ENCODE results near the gene EZH1. TPM values are rescaled to one million over a fixed set of nuclear protein-coding genes. Genes with fewer than 3 reads are reported as not detected.

EZH1 gene
- polyA plus RNA-seq, 1 experiment = 26.3 TPM

DNA sequence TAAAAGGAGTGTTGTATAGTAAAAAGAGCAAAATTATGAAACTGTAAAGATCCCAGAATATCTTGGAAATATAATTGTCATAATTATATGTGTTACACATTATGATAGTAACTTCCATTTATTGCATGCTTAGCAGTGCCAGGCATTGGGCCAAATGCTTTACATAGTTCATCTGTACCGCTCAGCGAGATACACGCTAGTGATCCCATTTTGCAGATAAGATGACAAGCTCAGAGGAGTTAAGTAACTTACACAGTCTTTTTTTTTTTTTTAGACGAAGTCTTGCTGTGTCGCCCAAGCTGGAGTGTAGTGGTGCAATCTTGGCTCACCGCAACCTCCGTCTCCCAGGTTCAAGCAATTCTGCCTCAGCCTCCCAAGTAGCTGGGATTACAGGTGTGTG is 6.8 kb upstream of the EZH1 start:
- TF ChIP-seq, protein P1, sequence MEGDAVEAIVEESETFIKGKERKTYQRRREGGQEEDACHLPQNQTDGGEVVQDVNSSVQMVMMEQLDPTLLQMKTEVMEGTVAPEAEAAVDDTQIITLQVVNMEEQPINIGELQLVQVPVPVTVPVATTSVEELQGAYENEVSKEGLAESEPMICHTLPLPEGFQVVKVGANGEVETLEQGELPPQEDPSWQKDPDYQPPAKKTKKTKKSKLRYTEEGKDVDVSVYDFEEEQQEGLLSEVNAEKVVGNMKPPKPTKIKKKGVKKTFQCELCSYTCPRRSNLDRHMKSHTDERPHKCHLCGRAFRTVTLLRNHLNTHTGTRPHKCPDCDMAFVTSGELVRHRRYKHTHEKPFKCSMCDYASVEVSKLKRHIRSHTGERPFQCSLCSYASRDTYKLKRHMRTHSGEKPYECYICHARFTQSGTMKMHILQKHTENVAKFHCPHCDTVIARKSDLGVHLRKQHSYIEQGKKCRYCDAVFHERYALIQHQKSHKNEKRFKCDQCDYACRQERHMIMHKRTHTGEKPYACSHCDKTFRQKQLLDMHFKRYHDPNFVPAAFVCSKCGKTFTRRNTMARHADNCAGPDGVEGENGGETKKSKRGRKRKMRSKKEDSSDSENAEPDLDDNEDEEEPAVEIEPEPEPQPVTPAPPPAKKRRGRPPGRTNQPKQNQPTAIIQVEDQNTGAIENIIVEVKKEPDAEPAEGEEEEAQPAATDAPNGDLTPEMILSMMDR (IDR thresholded peaks at IDR 0.05; ENCODE audit: low read depth, low read length) = no peak
- CTCF ChIA-PET = interaction anchor here (9.6 kb wide), 1 partner anchor 12 kb away, joined by 64 read pairs; no protein-coding TSS in a partner anchor
- POLR2A ChIA-PET = interaction anchor here (0.6 kb wide), 1 partner anchor 30 kb away, joined by 4 read pairs; no protein-coding TSS in a partner anchor
- Histone ChIP-seq H3K9me3 (ENCODE audit: control insufficient read depth, insufficient read depth, low read length) (no peaks in the 10 kb centered on the region), H3K27ac (ENCODE audit: low read depth, low read length) (no peak overlapping the region), H3K27me3 (ENCODE audit: control insufficient read depth, insufficient read depth, low read length) (peaks cover 10% of the 10 kb centered on the region), H3K4me3 (ENCODE audit: low read depth, low read length) (no peak overlapping the region)
- DNase-seq (ENCODE audit: low read depth, low spot score) = no peak

DNA sequence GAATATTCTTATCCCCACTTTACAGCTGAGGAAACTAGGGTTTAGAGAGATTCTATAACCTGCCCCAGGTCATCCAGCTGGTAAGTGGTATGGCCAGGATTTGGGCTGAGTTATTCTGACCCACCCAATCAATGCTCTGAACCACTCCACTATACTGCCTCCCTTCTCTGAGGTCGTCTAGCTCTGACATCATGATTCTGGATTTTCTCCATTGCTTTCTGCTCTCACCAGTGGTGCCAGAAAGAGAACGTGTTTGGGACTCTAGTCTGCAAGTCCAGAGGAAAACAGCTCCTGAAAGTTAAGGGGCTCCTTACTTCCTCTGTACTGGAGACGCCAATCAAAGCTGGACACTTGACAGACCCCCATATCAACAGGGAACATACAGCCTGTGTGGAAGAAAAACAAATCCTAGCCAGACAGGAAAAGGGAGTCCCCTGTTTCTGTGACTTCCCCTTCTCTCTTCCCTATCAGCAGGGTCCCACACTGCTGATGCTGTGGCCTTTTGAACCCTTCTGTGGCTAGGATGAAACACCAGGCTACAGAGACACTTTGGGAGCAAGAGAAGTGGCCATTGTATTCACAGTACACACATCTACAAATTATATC is 6.0 kb upstream of the EZH1 start:
- Histone ChIP-seq H3K27me3 (ENCODE audit: control insufficient read depth, insufficient read depth, low read length) (peaks cover 8% of the 10 kb centered on the region), H3K4me3 (ENCODE audit: low read depth, low read length) (no peak overlapping the region), H3K27ac (ENCODE audit: low read depth, low read length) (no peak overlapping the region), H3K9me3 (ENCODE audit: control insufficient read depth, insufficient read depth, low read length) (no peaks in the 10 kb centered on the region)
- ChIA-PET CTCF (interaction anchor here (9.6 kb wide), 1 partner anchor 12 kb away, joined by 64 read pairs; no protein-coding TSS in a partner anchor), POLR2A (interaction anchor here (1.0 kb wide), 1 partner anchor 73 kb away, joined by 5 read pairs; the partner anchor contains the start of gene BECN1)
- DNase-seq (ENCODE audit: low read depth, low spot score) = no peak
- TF ChIP-seq, protein P1 (IDR thresholded peaks at IDR 0.05; ENCODE audit: low read depth, low read length) = no peak

DNA sequence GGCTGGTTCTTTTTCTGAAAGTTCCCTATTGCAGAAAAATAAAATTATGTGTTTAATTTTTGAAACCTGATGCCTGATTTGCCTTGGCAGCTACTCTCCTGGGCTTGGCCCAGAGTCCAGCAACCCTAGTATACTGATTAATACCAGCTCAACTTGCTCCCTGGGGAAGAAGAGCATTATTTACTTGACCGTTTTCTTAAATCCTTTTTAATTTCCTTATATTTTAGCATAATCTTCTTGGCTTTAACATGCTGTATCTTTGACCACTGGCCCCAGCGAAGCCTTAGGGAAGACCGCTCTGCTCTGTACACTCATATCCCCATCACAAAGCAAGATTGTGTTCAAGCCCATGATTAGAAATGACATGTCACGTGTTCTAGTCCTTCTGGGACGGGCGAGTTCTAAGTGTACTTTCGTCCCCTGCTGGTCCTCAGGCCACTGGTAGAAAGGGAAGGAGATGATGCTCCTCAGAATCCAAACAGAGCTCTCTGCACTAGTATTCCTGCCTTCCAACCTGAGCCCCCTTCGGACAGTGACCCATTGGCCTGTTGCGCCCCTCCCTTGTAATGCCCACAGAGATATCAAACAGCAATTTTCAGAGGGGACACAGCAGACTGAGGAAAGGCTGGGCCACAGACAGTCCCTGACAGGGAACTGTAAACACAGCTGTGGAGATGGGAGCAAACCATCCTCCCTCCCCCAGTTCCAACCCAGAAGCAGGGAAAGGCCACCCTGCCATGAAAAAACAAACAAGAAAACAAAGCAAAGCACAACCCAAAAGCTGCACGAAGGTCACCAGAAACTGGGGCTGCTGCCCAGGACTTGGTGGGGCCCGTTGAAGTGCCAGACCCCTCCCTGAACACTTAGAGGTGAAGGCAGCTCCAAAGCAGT is 4.3 kb upstream of the EZH1 start:
- Histone ChIP-seq H3K27me3 (ENCODE audit: control insufficient read depth, insufficient read depth, low read length) (peaks cover 6% of the 10 kb centered on the region), H3K9me3 (ENCODE audit: control insufficient read depth, insufficient read depth, low read length) (no peaks in the 10 kb centered on the region; the same call in 1 of the 2 replicates), H3K27ac (ENCODE audit: low read depth, low read length) (no peak overlapping the region), H3K4me3 (ENCODE audit: low read depth, low read length) (no peak overlapping the region)
- no peak for DNase-seq (ENCODE audit: low read depth, low spot score)
- ChIA-PET POLR2A (no interaction called here), CTCF (interaction anchor here (9.6 kb wide), 1 partner anchor 14 kb away, joined by 64 read pairs; no protein-coding TSS in a partner anchor)
- TF ChIP-seq, protein P1 (IDR thresholded peaks at IDR 0.05; ENCODE audit: low read depth, low read length) = no peak

DNA sequence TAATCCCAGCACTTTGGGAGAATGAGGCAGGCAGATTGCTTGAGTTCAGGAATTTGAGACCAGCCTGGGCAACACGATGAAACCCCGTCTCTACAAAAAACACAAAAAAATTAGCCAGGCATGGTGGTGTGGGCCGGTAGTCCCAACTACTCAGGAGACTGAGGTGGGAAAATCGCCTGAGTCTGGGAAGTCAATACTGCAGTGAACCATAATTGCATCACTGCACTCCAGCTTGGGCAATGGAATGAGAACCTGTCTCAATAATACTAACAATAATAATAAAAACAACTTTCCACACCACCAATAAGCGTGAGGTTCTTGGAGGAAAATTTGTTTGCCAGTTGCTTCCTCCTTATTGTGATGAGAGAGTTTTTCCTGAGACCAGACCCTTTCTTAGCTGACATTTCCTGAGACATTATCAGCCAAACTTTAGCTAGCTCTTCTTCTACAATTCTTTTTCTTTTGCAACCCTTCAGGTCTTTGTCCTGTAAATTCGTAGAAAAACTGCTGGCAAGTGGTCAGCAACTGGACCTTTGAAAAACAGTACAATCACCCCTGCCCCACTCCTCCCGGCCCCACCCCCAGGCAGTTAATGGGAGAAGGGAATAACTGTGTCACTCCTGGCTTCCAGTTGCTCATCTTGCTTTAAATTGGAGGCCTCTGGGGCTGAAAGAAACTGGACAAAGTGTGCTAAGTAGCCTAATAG is 3.5 kb upstream of the EZH1 start:
- TF ChIP-seq, protein P1 (IDR thresholded peaks at IDR 0.05; ENCODE audit: low read depth, low read length) = no peak
- H3K9me3 ChIP-seq (ENCODE audit: control insufficient read depth, insufficient read depth, low read length) = no peaks in the 10 kb centered on the region; the same call in 1 of the 2 replicates
- CTCF ChIA-PET = interaction anchor here (9.6 kb wide), 1 partner anchor 15 kb away, joined by 64 read pairs; no protein-coding TSS in a partner anchor
- H3K27me3 ChIP-seq (ENCODE audit: control insufficient read depth, insufficient read depth, low read length) = peaks cover 3% of the 10 kb centered on the region
- no peak for DNase-seq (ENCODE audit: low read depth, low spot score)
- H3K27ac ChIP-seq (ENCODE audit: low read depth, low read length) = no peak overlapping the region
- H3K4me3 ChIP-seq (ENCODE audit: low read depth, low read length) = no peak overlapping the region
- POLR2A ChIA-PET = no interaction called here

Measured in AG04450 (cell line).